ENCODE results near the gene WDFY4. TPM values are rescaled to one million over a fixed set of nuclear protein-coding genes. Genes with fewer than 3 reads are reported as not detected.

The WDFY4 gene
- total and polyA plus RNA-seq, 7 donors = 0.23 to 1.3 (median 0.69) TPM

- Histone ChIP-seq H3K9me3 (no peaks in the 10 kb centered on the region), H3K4me3 (no peak overlapping the region), H3K27ac (no peak overlapping the region), H3K27me3 (ENCODE audit: insufficient read depth in 3 of 3, low read length in 2 of 3) (no peaks in the 10 kb centered on the region), H3K36me3 (ENCODE audit: insufficient read depth in 1 of 2, low read depth in 1 of 2) (no peaks in the 10 kb centered on the region), H3K4me1 (no peaks in the 10 kb centered on the region)
- DNase-seq (no peak), ATAC-seq (no peak)
- TF ChIP-seq CTCF (IDR thresholded peaks at IDR 0.05) = no peak
- WGBS, 3 donors = 82 to 90% (median 84%) methylated on average over 5 of the region's 5 CpGs
- intact Hi-C loops (cut with DNase I) = no loop called here
Observed at GRCh38 chr10:48946332-48946731, 261.7 kb downstream of the WDFY4 start.

GRCh38 chr10:48946891-48947500 is 262.3 kb downstream of the WDFY4 start:
- Histone ChIP-seq H3K36me3 (ENCODE audit: insufficient read depth in 1 of 2, low read depth in 1 of 2) (no peaks in the 10 kb centered on the region), H3K4me1 (no peaks in the 10 kb centered on the region), H3K9me3 (no peaks in the 10 kb centered on the region), H3K27me3 (ENCODE audit: insufficient read depth in 3 of 3, low read length in 2 of 3) (no peaks in the 10 kb centered on the region), H3K27ac (no peak overlapping the region), H3K4me3 (no peak overlapping the region)
- TF ChIP-seq CTCF (IDR thresholded peaks at IDR 0.05) = no peak
- no peak for DNase-seq
- intact Hi-C loops (cut with DNase I) = no loop called here
- no peak for ATAC-seq
- WGBS, 3 donors = 84 to 89% (median 84%) methylated on average over 12 of the region's 12 CpGs

- WGBS, 3 donors = 53 to 56% (median 54%) methylated on average over 10 of the region's 10 CpGs
- H3K4me1 ChIP-seq = no peaks in the 10 kb centered on the region
- H3K27me3 ChIP-seq (ENCODE audit: insufficient read depth in 3 of 3, low read length in 2 of 3) = no peaks in the 10 kb centered on the region
- intact Hi-C loops (cut with DNase I) = no loop called here
- no peak overlapping the region for H3K27ac ChIP-seq
- no peak for TF ChIP-seq CTCF (IDR thresholded peaks at IDR 0.05)
- H3K4me3 ChIP-seq = no peak overlapping the region
- no peaks in the 10 kb centered on the region for H3K9me3 ChIP-seq
- H3K36me3 ChIP-seq (ENCODE audit: insufficient read depth in 1 of 2, low read depth in 1 of 2) = no peaks in the 10 kb centered on the region
- DNase-seq (no peak), ATAC-seq (no peak)
Observed at GRCh38 chr10:48947690-48948469, 263.2 kb downstream of the WDFY4 start.

- intact Hi-C loops (cut with DNase I) = no loop called here
- H3K9me3 ChIP-seq = no peaks in the 10 kb centered on the region
- no peak for TF ChIP-seq CTCF (IDR thresholded peaks at IDR 0.05)
- H3K27me3 ChIP-seq (ENCODE audit: insufficient read depth in 3 of 3, low read length in 2 of 3) = no peaks in the 10 kb centered on the region
- no peaks in the 10 kb centered on the region for H3K36me3 ChIP-seq (ENCODE audit: insufficient read depth in 1 of 2, low read depth in 1 of 2)
- H3K4me1 ChIP-seq = no peaks in the 10 kb centered on the region
- H3K4me3 ChIP-seq = no peak overlapping the region
- ATAC-seq (no peak), DNase-seq (no peak)
- H3K27ac ChIP-seq = no peak overlapping the region
- 61 to 71% (median 64%) methylated on average over 2 of the region's 2 CpGs for WGBS, 3 donors
Observed at GRCh38 chr10:48948470-48949037, 263.9 kb downstream of the WDFY4 start.
